Transverse colon (tissue), 3 donors: ENCODE results near the gene SSPN.

Experiments
- POLR2A ChIP-seq: fragments of 450-650 bp; IDR thresholded peaks from one replicate; pipeline ENCODE4 v1.6.1; 2016; ENCODE audit warnings: antibody characterized with exemption, mild to moderate bottlenecking, moderate library complexity
- TF ChIP-seq, protein P1 (sequence below), 5 experiments: fragments of 200-600 bp in 3 of 5; fragments of 450-650 bp in 2 of 5; sonication (generic) in 3 of 5; IDR thresholded peaks; 1 replicate in 2 of 5; 2 replicates in 3 of 5; pipeline ENCODE4 v1.5.1; 2016 to 2017; ENCODE audit warnings: antibody characterized with exemption in 5 of 5, inconsistent platforms in 3 of 5, mild to moderate bottlenecking in 2 of 5, moderate library complexity in 1 of 5

DNA sequence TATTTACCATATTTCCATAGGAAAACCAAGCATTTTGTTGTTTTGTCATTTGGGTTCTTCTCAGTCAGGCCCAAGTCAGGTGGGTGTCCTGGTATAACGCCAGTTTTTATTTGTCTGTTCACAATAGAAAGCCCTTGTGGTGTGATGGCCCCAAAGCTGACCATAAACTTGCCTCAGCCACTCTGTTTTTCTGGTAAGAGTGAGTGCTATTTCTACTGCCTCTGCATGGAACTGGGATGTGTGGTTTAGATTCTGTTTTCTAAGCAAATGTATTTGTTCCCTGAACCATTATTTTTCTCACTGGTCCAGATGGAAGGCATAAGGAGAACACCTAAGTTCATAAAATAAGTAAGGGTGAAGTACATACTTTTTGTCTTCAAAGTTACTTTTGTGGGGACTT is 1.8 kb upstream of the SSPN start:
- no peak for TF ChIP-seq POLR2A
- TF ChIP-seq, protein P1, sequence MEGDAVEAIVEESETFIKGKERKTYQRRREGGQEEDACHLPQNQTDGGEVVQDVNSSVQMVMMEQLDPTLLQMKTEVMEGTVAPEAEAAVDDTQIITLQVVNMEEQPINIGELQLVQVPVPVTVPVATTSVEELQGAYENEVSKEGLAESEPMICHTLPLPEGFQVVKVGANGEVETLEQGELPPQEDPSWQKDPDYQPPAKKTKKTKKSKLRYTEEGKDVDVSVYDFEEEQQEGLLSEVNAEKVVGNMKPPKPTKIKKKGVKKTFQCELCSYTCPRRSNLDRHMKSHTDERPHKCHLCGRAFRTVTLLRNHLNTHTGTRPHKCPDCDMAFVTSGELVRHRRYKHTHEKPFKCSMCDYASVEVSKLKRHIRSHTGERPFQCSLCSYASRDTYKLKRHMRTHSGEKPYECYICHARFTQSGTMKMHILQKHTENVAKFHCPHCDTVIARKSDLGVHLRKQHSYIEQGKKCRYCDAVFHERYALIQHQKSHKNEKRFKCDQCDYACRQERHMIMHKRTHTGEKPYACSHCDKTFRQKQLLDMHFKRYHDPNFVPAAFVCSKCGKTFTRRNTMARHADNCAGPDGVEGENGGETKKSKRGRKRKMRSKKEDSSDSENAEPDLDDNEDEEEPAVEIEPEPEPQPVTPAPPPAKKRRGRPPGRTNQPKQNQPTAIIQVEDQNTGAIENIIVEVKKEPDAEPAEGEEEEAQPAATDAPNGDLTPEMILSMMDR (IDR thresholded peaks at IDR 0.05) = no peak
